GM21367 (cell line): ENCODE results near the gene GDNF.
"Not testable (repeated sequence)": the region's sequence is repeated elsewhere in the genome, so short reads cannot be mapped to it uniquely, and the experiment has no call there.

ENCODE experiments used
- ATAC-seq: cut with Tn5 transposase; IDR thresholded peaks from one replicate; pipeline ENCODE4 v1.9.1; 2021; ENCODE audit not compliant: unreplicated experiment

Gene GDNF

DNA sequence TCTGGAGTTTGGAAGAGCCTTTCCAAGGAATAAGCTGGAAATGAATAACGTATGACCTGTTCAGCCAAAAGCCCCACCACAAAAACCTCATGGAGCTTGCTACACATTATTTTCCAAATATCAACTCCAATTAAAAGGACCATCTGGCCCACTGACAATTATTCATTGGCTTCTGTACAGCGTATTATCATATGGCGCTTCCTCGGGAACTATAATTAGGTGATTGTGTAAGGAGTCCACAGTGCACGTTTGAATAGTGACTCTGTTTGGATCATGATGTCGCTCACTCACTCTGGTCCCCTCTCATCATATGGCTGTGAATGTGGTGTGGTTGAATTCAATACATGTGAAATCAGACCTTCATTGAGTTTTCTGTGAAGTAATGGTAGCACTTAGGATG is 52.1 kb downstream of the GDNF start:
- no peak for ATAC-seq

DNA sequence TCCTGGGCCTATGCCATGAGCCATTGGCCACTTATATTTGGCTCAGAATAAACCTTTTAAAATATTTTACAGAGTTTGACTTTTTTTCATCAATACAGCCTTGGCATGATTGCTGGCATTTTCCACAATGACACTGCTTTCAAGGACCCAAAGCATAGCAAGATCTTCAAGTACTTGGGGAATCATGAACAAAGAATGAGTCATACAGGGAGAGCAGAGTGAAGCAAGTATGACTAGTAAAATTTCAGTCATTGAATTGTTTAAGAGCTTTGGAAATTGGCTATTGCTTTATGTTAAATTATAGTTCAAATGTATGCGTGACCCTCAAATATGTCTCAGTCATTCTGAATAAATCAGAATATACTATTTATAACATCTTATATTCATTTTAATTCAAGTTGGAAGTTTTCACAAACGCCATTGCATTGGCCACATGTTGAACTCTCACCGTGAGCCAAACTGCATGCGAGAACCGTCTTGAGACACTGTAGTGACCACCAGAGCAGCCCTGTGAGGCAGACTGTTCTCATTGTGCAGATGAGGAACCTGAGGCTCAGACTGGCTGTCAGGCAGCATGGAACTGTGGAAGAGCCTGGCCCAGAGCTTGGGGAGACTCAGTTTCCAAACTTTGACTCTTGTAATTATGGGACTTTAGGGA is 52.9 kb downstream of the GDNF start:
- no peak for ATAC-seq

DNA sequence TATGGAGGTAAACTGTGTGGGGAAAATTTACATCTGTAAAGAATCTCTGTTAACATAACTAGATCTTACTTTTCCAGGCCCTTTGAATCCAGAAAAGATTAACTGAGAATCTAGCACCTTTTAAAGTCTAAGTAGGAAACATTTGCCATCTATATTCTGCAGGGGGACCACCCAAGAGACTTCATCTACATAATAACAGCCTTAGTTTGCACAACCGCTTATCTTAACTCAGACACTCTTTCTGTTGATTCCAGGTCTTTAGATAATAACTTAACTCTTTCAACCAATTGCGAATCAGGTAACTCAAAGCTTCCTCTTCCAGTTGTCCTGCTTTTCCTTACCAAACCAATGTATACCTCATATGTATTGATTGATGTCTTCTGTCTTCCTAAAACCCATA is 53.4 kb downstream of the GDNF start:
- no peak for ATAC-seq

DNA sequence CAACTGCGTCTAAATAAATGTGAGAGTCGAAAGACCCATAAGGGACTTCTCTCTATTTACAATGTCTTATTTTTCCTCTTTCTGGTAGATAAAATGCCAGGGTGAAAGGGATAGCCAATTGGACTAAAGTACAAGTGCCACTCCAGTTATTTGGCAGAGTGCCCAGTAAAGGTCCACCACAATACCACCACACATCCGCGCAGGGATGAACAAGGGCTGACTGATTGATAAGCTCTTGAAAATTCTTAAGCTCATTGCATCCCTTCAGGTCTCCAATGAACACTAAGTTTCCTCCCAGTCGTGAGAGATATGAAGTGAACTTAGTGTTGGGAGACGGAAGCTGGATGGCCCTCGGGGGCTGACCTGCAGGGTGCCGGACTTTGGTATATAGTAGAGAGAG is 58.4 kb downstream of the GDNF start:
- not testable (repeated sequence) for ATAC-seq

DNA sequence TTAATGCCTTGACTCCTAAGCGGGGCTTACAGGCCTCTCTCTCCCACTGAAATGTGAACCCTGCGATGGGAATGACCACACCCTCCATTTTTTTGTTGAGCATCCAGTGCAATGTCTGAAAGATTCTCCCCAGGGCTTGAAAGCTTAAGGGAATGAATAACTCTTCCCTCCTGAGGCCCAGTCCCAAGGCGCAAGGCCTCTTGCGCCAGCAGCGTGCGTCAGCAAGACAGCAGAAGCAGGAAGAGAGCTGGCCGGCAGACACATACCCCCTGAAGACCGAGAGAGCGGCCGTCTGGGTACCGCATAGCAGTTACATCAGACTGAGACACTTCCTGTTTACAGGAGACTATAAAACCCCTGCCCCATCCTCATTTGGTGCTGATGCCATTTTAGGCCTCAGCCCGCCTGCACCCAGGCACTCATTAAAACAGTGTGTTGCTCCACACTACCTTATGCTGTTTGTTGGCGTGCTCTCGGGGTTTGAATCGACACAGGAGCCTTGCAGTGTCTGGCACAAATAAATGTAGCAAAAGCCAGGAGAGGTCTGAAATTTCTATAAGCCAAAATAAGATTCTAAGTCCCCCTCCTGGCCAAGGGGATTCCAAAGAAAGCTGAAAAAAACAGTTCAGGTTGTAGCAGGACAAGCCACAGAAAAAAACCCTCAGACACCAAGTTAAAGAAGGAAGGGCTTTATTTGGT is 62.3 kb downstream of the GDNF start:
- ATAC-seq, result no peak

DNA sequence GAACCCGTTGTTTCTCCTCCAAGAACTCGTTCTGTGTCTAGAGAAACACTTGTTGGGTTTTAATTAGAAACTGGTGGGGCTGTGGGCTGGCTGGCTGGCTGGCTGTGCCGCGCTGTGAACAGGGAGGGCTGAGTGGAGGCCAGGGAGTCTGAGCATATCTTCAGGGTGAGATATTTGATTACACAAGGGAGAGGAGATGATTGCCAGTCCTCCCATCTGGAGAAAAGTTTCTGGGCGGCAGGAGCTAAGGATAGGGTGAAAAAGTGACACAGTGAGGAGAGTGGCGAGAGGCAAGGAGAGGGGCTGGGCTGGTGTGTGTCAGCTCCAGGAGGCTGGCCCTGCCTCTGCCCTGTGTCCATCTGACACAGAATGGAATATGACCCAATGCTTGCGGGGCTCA is 63.0 kb downstream of the GDNF start:
- no peak for ATAC-seq

DNA sequence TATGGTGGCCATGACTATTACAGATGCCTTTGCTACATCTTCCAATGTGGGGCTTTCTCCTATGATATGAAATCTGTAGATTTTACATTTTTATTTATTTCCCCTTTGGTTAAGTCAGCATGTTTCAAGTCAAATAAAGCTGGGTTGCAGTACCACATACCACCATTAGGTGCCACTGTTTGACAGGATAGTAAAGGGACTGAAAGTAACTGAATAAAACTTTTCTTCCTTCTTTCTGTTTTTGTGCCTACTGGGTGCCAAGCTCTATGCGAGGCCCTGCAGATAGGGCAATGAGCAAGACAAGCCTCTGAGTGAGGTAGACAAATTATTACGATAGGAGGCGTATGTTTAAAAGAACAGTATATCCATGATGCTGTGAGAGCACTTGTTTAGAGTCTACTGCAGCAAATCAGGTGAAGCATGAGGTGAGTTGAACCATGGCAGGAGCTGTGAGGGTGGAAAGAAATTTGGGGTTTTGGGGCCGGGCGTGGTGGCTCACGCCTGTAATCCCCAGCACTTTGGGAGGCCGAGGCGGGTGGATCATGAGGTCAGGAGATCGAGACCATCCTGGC is 64.8 kb downstream of the GDNF start:
- no peak for ATAC-seq

DNA sequence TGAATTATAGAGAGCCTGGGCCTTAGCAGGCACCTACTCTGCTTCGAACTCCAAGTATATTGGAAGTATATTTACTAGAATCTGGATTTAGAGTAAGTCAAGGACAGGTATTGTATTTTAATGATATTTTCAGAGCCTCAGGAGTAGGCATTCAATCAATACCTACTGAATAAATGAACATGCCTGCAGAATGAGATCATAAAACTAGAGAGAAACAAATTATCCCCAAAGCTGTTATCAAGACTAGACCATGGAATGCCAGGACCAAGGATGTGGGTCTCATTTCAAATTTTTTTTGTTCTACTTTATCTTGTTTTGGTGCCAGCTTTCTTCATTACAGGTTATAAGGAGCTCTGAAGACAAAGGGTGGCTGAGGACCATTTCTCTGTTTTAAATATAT is 66.0 kb downstream of the GDNF start:
- ATAC-seq, result no peak

DNA sequence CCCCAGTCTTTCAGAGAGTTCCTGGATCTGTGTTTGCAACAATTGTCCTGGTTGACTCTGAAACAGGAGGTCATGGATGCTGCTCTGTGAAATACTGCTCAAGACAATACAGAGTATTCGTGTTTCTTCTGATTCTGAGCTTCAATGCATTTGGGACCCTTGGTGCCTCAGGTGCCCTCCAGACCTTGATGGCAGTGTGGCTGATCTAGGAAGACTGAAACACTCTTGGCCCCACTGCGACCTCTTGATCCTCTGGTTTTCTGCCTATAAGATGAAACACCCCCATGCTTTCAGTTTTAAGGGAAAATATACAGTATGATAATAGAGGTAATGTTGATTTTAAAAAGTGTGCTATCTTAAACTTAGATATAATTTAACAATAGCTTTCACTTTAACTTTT is 67.6 kb downstream of the GDNF start:
- ATAC-seq, result no peak

DNA sequence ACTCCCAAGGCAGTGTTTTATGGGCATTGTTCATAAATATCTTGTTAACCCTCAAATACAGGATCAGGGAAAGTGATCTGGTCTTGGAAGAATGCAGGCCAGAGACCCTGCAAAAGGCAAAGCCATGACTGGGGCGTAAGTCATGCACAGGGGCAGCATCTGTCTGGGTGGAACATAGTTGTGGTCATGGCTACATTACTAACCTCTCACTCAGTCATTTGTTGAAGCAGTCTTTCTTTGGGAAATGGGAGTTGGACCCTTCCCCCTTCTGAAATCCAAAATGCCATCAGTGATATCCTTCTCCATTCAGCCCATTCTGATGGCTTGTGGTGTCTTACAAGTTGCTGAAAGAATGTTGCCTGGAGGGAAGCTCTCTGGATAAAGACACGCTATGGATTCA is 68.1 kb downstream of the GDNF start:
- no peak for ATAC-seq

DNA sequence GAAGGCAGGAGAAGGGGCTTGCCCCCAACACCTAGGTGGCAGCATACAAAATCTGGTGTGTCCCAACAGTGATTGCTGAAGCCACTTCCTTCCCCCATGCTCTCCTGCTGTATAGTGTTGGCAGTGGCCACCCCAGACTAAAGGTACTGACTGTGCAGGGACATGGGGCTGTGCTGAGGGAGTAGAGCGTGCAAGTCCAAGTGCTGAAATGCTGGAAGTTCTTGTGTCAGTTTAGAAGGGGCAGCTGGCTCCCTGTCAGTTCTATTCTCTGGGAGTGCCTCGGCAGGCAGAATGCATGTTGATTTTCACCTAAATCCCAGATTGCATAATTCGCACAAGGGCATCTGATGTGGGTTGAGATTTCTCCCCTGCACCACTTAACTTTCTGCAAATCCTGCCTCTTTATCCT is 68.6 kb downstream of the GDNF start:
- ATAC-seq, result no peak

DNA sequence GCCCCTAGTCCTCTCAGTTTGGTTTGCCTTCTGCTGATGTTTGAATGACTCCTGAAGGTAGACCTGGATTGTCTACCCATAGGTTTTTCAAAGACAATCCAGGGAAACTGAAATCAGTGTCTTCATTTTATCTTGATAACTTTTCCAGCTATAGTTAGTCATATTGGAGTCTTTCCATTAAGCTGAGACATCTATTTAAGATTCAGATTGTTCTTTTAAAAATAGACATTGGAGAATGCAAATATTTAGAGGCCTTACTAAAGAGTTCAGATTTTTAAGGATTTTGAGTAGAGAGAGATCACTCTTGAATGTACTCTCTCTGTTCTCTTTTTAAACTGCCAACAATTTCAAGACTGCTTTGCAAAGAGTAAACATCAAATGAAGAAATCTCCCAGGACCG is 69.1 kb downstream of the GDNF start:
- ATAC-seq, result no peak

DNA sequence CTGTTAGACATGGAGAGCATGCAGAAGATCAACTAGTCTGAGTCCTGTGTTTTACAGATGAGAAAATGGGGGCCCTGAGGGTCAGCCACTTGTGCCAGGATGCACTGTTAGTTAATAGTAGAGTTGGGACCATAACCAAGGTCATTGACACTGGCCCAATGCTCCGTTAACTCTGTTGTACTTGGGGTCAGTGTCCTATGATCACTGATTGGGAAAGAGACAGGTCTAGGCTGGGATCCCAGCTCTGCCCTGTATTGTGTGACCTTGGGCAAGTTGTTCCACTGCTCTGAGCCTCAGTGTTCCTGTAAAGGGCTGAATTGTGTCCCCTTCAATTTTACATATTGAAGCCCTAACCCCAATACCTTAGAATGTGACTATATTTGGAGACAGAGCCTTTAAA is 70.0 kb downstream of the GDNF start:
- ATAC-seq, result no peak

DNA sequence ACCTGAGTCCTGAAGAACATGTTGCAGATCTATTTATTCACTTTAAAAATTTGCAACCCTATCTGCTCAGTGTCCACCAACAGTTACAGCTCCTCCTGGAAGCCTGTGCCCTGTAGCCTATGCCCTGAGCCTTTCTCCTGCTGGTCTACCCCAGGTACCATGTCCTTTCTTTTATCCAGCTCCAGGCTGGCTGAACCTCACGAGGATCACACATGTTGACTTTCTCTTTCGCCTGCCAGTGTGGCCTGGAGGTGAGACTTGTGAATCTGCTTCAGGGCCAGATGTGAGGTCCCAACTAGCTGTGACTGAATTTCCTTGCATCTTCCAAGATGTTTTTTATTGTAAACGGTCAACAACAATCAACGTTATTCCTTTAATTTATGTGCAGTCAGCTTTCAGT is 70.7 kb downstream of the GDNF start:
- no peak for ATAC-seq

DNA sequence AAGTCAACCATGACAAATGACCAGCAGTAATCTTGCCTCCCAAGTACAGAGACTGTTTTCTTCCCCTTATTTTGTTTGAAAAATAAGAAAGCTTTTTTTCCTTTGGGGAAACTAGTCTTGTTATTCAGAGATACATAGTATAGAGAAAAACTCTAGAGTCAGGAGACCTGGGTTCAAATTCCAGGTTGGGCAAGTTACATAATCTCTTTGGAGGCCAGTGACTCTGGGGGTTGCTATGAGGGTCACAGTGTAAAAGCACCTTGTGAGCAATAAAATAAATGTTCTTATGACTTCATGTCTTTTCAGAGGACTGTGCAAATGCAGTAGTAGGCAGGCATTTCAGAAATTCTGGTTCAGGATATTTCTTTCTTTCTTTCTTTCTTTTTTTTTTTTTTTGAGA is 71.5 kb downstream of the GDNF start:
- no peak for ATAC-seq

DNA sequence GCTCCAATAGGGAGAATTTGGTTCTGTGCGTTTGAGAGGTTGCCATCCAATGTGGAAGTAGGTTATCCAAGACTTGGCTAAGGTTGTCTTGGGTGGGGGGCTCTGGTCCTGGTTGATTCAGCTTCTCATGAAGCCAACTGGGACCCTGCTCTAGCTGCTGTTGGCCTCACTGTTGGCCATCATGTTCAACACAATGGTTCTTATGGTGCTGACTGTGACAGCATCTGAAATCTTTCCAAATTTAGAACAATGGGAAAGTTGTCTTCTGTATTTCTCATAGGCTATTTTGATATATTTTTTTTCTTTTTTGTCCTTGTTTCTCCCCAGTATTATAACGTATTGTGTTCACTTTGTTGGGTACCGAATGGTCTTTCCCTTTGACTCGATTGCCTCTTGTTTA is 71.9 kb downstream of the GDNF start:
- no peak for ATAC-seq

DNA sequence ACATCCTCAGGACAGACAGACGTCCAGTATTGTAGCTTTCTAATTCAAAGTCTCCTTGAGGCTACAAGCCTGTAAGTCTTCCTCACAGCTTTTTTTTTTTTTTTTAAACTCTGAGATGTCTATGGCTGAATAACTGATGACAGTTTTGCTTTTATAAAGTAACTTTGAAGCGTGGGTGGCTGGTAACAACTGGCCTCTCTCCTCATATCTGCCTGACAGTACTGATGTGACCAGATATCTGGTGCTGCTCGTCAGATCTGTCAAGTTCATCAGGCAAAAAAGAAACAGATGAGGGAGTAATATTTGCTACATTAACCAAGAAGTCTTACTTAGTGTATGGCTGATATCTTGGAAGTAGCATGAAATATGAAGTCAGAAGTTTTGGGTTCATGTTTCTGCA is 72.6 kb downstream of the GDNF start:
- no peak for ATAC-seq
